IMR-90 (cell line): Measurements from ENCODE around the gene DSG1. TPM values are rescaled to one million over a fixed set of nuclear protein-coding genes. Genes with fewer than 3 reads are reported as not detected.

Experiments used
- ATAC-seq: fragments of 200-7000 bp; cut with Tn5 transposase; 2 replicates; pipeline ENCODE4 v1.9.1; 2020; ENCODE audit warnings: low read depth, mild to moderate bottlenecking, moderate library complexity
- BruUV-seq: library from RNA; stranded (reverse); fragments of 400-500 nt; replicated peaks from 2 replicates; lab custom pipeline; 2021; lab: Mats Ljungman, UMichigan
- CTCF ChIA-PET: fragments of 300-600 bp; formaldehyde crosslinking; extraction: SDS; loops from one replicate; lab custom pipeline; 2021; ENCODE audit warnings: antibody characterized with exemption; lab: Yijun Ruan, JAX
- POLR2A ChIA-PET: fragments of 300-600 bp; sonication (Branson Sonifier 250); formaldehyde crosslinking; loops from one replicate; lab custom pipeline; 2022; ENCODE audit warnings: antibody characterized with exemption; ENCODE audit not compliant: unreplicated experiment; lab: Charles Lee
- DNase-seq: peaks from one replicate; pipeline ENCODE4 v3.0.0; 2013
- H2AFZ ChIP-seq: replicated peaks from 2 replicates; pipeline ENCODE3; 2013; ENCODE audit warnings: low read length, mild to moderate bottlenecking; ENCODE audit not compliant: poor library complexity
- H2AK5ac ChIP-seq: 2 replicates; pipeline ENCODE4 v1.6.1; 2013; ENCODE audit warnings: low read depth, low read length, inconsistent platforms
- H2AK9ac ChIP-seq: replicated peaks from 2 replicates; pipeline ENCODE3; 2013; ENCODE audit warnings: mild to moderate bottlenecking, low read depth, low read length, moderate library complexity; ENCODE audit not compliant: poor library complexity
- H2BK120ac ChIP-seq: 2 replicates; pipeline ENCODE4 v1.6.1; 2013; ENCODE audit warnings: low read depth, low read length, inconsistent platforms
- H2BK15ac ChIP-seq: 3 replicates; pipeline ENCODE4 v1.6.1; 2013; ENCODE audit warnings: low read depth, low read length, inconsistent platforms
- H2BK20ac ChIP-seq: 2 replicates; pipeline ENCODE4 v1.6.1; 2013; ENCODE audit warnings: low read depth, mild to moderate bottlenecking, inconsistent platforms, low read length, moderate library complexity
- H2BK5ac ChIP-seq: 2 replicates; pipeline ENCODE4 v1.6.1; 2013; ENCODE audit warnings: mild to moderate bottlenecking, low read depth, low read length, inconsistent platforms; ENCODE audit not compliant: poor library complexity, severe bottlenecking
- H3K14ac ChIP-seq: replicated peaks from 2 replicates; pipeline ENCODE4 v1.6.1; 2013; ENCODE audit warnings: low read depth, low read length, inconsistent platforms
- H3K18ac ChIP-seq: 2 replicates; pipeline ENCODE4 v1.6.1; 2013; ENCODE audit warnings: low read depth, low read length, control low read depth
- H3K23ac ChIP-seq: 2 replicates; pipeline ENCODE4 v1.6.1; 2013; ENCODE audit warnings: low read depth, low read length, inconsistent platforms
- H3K27ac ChIP-seq: 2 replicates; pipeline ENCODE4 v1.5.1; 2013; ENCODE audit warnings: mild to moderate bottlenecking, control low read depth, low read length; ENCODE audit not compliant: insufficient read depth
- H3K27me3 ChIP-seq: 2 replicates; pipeline ENCODE4 v1.6.1; 2013; ENCODE audit warnings: low read length; ENCODE audit not compliant: control insufficient read depth, insufficient read depth
- H3K36me3 ChIP-seq: 2 replicates; pipeline ENCODE4 v1.6.1; 2013; ENCODE audit warnings: low read length, mixed read lengths; ENCODE audit not compliant: control insufficient read depth, insufficient read depth
- H3K4ac ChIP-seq: 2 replicates; pipeline ENCODE4 v1.6.1; 2013; ENCODE audit warnings: low read depth, low read length, inconsistent platforms
- H3K4me1 ChIP-seq: 2 replicates; pipeline ENCODE4 v1.6.1; 2013; ENCODE audit warnings: low read length, mixed read lengths; ENCODE audit not compliant: control insufficient read depth, insufficient read depth
- H3K4me2 ChIP-seq: 2 replicates; pipeline ENCODE4 v1.6.1; 2013; ENCODE audit warnings: low read depth, mild to moderate bottlenecking, control low read depth, low read length, moderate library complexity
- H3K4me3 ChIP-seq: 2 replicates; pipeline ENCODE4 v1.5.1; 2013; ENCODE audit warnings: low read depth, mild to moderate bottlenecking, control low read depth, low read length, moderate library complexity; ENCODE audit not compliant: insufficient read depth
- H3K56ac ChIP-seq: 2 replicates; pipeline ENCODE4 v1.6.1; 2013; ENCODE audit warnings: low read length, inconsistent platforms; ENCODE audit not compliant: insufficient read depth; ENCODE audit errors: extremely low read depth
- H3K79me1 ChIP-seq, 2 experiments: 2 replicates each; pipeline ENCODE4 v1.6.1; 2013; ENCODE audit warnings: low read length in 2 of 2, inconsistent platforms in 1 of 2, low read depth in 1 of 2
- H3K9ac ChIP-seq: 2 replicates; pipeline ENCODE4 v1.6.1; 2013; ENCODE audit warnings: low read depth, low read length, control low read depth
- H3K9me1 ChIP-seq: 2 replicates; pipeline ENCODE4 v1.6.1; 2013; ENCODE audit warnings: low read length, inconsistent platforms; ENCODE audit not compliant: insufficient read depth
- H3K9me3 ChIP-seq: 2 replicates; pipeline ENCODE4 v1.6.1; 2013; ENCODE audit warnings: low read length; ENCODE audit not compliant: control insufficient read depth, insufficient read depth
- H4K20me1 ChIP-seq: 2 replicates; pipeline ENCODE4 v1.6.1; 2013; ENCODE audit warnings: low read length, inconsistent platforms; ENCODE audit not compliant: insufficient read depth
- H4K5ac ChIP-seq: 2 replicates; pipeline ENCODE4 v1.6.1; 2013; ENCODE audit warnings: mild to moderate bottlenecking, low read depth, low read length, control low read depth
- H4K8ac ChIP-seq, 2 experiments: 2 replicates each; pipeline ENCODE4 v1.6.1; 2013; ENCODE audit warnings: low read depth in 2 of 2, low read length in 2 of 2, control low read depth in 1 of 2, inconsistent platforms in 1 of 2
- H4K91ac ChIP-seq: 2 replicates; pipeline ENCODE4 v1.6.1; 2013; ENCODE audit warnings: low read depth, low read length, inconsistent platforms; ENCODE audit not compliant: insufficient read depth
- BHLHE40 ChIP-seq: fragments of 150-350 bp; IDR thresholded peaks from 2 replicates; pipeline ENCODE4 v1.6.1; 2016; ENCODE audit warnings: mild to moderate bottlenecking, low read depth, low read length
- CEBPB ChIP-seq: IDR thresholded peaks from 2 replicates; pipeline ENCODE4 v1.6.1; 2012; ENCODE audit warnings: low read depth, low read length, improper control_type of control experiment
- CHD1 ChIP-seq: IDR thresholded peaks from 2 replicates; pipeline ENCODE4 v1.6.1; 2012; ENCODE audit warnings: low read depth, low read length, improper control_type of control experiment
- FOS ChIP-seq: fragments of 150-350 bp; IDR thresholded peaks from 2 replicates; pipeline ENCODE4 v1.6.1; 2016; ENCODE audit warnings: low read depth, low read length
- MAFK ChIP-seq: IDR thresholded peaks from 2 replicates; pipeline ENCODE4 v1.6.1; 2012; ENCODE audit warnings: low read depth, low read length, improper control_type of control experiment
- MAZ ChIP-seq: IDR thresholded peaks from 2 replicates; pipeline ENCODE4 v1.6.1; 2012; ENCODE audit warnings: low read depth, mild to moderate bottlenecking, low read length, improper control_type of control experiment, moderate library complexity, borderline replicate concordance
- MXI1 ChIP-seq: IDR thresholded peaks from 2 replicates; pipeline ENCODE4 v1.6.1; 2012; ENCODE audit warnings: low read depth, mild to moderate bottlenecking, low read length, moderate library complexity, borderline replicate concordance
- NFE2L2 ChIP-seq: fragments of 150-350 bp; IDR thresholded peaks from 2 replicates; pipeline ENCODE4 v1.6.1; 2016; ENCODE audit warnings: low read depth, mild to moderate bottlenecking, low read length
- POLR2A ChIP-seq: IDR thresholded peaks from 2 replicates; pipeline ENCODE4 v1.6.1; 2012; ENCODE audit warnings: mild to moderate bottlenecking, low read depth, low read length
- RAD21 ChIP-seq: IDR thresholded peaks from 2 replicates; pipeline ENCODE4 v1.6.1; 2012; ENCODE audit warnings: low read length, improper control_type of control experiment
- RCOR1 ChIP-seq: IDR thresholded peaks from 2 replicates; pipeline ENCODE4 v1.6.1; 2012; ENCODE audit warnings: mild to moderate bottlenecking, low read length, improper control_type of control experiment; ENCODE audit not compliant: insufficient replicate concordance
- RFX5 ChIP-seq: IDR thresholded peaks from 2 replicates; pipeline ENCODE4 v1.8.0; 2012; ENCODE audit warnings: low read depth, mild to moderate bottlenecking, low read length, moderate library complexity
- SMC3 ChIP-seq: fragments of 150-350 bp; IDR thresholded peaks from 2 replicates; pipeline ENCODE4 v1.6.1; 2016; ENCODE audit warnings: low read depth, mild to moderate bottlenecking, antibody characterized with exemption, low read length, moderate library complexity
- WGBS, 2 experiments: methylation state at CpG; one replicate each; pipeline versions ENCODE4 v1.1.5 to v1.1.7; 2013; ENCODE audit warnings: missing lambda C conversion rate in 2 of 2; ENCODE audit not compliant: insufficient read length in 1 of 2; ENCODE audit errors: extremely low coverage in 2 of 2; 5-methylcytosine and 5-hydroxymethylcytosine counted together
- dilution Hi-C: fragments of 300-500 bp; cut with HindIII; formaldehyde crosslinking; loops from one replicate; pipeline ENCODE4 v1.14.3; 2018; ENCODE audit warnings: low sequenced_read_pairs; ENCODE audit not compliant: unreplicated experiment
- in situ Hi-C: fragments of 300-500 bp; cut with MboI; formaldehyde crosslinking; loops from 3 replicates; pipeline ENCODE4 v1.14.3; 2019; ENCODE audit warnings: low sequenced_read_pairs, inconsistent platforms, mixed read lengths
- intact Hi-C: fragments of 100-400 bp; cut with micrococcal nuclease; formaldehyde crosslinking; loops from 2 replicates; pipeline ENCODE4 v1.10.0; 2022
- polyA plus RNA-seq, 3 experiments: library from polyadenylated mRNA; depleted of rRNA; stranded (reverse); fragments of >200 nt; gene quantifications; 2 replicates each; pipeline ENCODE4 v1.2.3, GENCODE V29; 2012; ENCODE audit warnings: low replicate concordance in 1 of 3
- total RNA-seq: library from RNA; depleted of rRNA; stranded (reverse); fragments of >200 nt; gene quantifications from 2 replicates; pipeline ENCODE4 v1.2.3, GENCODE V29; 2012
- TF ChIP-seq, protein P1 (sequence below): conservative IDR thresholded peaks from 2 replicates; pipeline ENCODE4 v1.5.1; 2012; ENCODE audit warnings: mild to moderate bottlenecking, low read depth, low read length, improper control_type of control experiment
- TF ChIP-seq, protein P2 (sequence below): fragments of 150-350 bp; IDR thresholded peaks from 2 replicates; pipeline ENCODE4 v1.6.1; 2017; ENCODE audit warnings: mild to moderate bottlenecking, antibody characterized with exemption, low read length, low read depth
- TF ChIP-seq, protein P3 (sequence below): fragments of 150-350 bp; IDR thresholded peaks from 2 replicates; pipeline ENCODE4 v1.6.1; 2016; ENCODE audit warnings: low read depth, mild to moderate bottlenecking, low read length, moderate library complexity, borderline replicate concordance

The DSG1 gene
- total and polyA plus RNA-seq, 2 of the 4 experiments (the other 2 are of a cell fraction): not detected

DNA sequence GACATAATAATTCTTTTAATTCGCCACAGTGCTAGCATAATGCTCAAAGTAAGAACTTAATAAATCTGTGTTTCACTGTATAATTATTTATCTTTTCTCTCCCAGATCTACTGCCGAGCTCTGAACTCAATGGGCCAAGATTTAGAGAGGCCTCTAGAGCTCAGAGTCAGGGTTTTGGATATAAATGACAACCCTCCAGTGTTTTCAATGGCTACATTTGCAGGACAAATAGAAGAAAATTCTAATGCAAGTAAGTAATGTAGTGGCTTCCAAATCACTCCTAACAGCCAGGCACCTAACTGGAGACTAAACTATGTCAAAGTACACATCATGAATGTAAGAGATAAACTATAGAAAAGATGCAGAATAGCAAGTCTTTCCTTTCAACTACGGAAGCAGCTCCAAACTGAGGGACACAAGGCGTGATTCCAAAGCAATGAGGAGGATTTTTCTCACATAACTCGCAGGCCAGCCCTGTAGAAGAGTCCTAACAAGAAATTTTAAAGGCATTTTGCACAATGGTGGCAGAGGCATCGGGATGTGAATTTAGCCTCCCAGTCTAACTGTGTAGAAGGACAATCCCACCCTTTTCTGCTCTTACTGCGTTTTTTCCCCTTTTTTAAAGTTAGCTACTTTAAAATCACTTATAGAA is 12.0 kb downstream of the DSG1 start:
- H3K23ac ChIP-seq: no peak overlapping the region
- dilution Hi-C loops (no loop called here), intact Hi-C loops (no loop called here), in situ Hi-C loops (no loop called here)
- H3K56ac ChIP-seq: no peak overlapping the region
- H2BK15ac ChIP-seq: no peak overlapping the region
- H3K18ac ChIP-seq: no peak overlapping the region
- no peak overlapping the region for H3K14ac ChIP-seq
- H3K9me1 ChIP-seq: no peaks in the 10 kb centered on the region
- no peaks in the 10 kb centered on the region for H3K36me3 ChIP-seq
- H2BK120ac ChIP-seq: no peak overlapping the region
- no peaks in the 10 kb centered on the region for H4K20me1 ChIP-seq
- H3K27me3 ChIP-seq: no peaks in the 10 kb centered on the region
- H4K91ac ChIP-seq: no peak overlapping the region
- CTCF ChIA-PET: no interaction called here
- no peaks in the 10 kb centered on the region for H3K79me1 ChIP-seq
- no TSS peak for BruUV-seq
- H3K4me3 ChIP-seq: no peak overlapping the region
- TF ChIP-seq, protein P1, sequence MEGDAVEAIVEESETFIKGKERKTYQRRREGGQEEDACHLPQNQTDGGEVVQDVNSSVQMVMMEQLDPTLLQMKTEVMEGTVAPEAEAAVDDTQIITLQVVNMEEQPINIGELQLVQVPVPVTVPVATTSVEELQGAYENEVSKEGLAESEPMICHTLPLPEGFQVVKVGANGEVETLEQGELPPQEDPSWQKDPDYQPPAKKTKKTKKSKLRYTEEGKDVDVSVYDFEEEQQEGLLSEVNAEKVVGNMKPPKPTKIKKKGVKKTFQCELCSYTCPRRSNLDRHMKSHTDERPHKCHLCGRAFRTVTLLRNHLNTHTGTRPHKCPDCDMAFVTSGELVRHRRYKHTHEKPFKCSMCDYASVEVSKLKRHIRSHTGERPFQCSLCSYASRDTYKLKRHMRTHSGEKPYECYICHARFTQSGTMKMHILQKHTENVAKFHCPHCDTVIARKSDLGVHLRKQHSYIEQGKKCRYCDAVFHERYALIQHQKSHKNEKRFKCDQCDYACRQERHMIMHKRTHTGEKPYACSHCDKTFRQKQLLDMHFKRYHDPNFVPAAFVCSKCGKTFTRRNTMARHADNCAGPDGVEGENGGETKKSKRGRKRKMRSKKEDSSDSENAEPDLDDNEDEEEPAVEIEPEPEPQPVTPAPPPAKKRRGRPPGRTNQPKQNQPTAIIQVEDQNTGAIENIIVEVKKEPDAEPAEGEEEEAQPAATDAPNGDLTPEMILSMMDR: no peak
- TF ChIP-seq POLR2A (no peak), MAZ (no peak), NFE2L2 (no peak), BHLHE40 (no peak), RFX5 (no peak), RCOR1 (no peak), FOS (no peak), SMC3 (no peak), CEBPB (no peak), RAD21 (no peak), MXI1 (no peak), CHD1 (no peak), MAFK (no peak)
- TF ChIP-seq, protein P2, sequence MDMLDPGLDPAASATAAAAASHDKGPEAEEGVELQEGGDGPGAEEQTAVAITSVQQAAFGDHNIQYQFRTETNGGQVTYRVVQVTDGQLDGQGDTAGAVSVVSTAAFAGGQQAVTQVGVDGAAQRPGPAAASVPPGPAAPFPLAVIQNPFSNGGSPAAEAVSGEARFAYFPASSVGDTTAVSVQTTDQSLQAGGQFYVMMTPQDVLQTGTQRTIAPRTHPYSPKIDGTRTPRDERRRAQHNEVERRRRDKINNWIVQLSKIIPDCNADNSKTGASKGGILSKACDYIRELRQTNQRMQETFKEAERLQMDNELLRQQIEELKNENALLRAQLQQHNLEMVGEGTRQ: no peak
- TF ChIP-seq, protein P3, sequence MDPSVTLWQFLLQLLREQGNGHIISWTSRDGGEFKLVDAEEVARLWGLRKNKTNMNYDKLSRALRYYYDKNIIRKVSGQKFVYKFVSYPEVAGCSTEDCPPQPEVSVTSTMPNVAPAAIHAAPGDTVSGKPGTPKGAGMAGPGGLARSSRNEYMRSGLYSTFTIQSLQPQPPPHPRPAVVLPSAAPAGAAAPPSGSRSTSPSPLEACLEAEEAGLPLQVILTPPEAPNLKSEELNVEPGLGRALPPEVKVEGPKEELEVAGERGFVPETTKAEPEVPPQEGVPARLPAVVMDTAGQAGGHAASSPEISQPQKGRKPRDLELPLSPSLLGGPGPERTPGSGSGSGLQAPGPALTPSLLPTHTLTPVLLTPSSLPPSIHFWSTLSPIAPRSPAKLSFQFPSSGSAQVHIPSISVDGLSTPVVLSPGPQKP: no peak
- no peak overlapping the region for H3K27ac ChIP-seq
- no peak overlapping the region for H4K5ac ChIP-seq
- no peak overlapping the region for H2AK5ac ChIP-seq
- DNase-seq: no peak
- H3K9ac ChIP-seq: no peak overlapping the region
- no peak overlapping the region for H2AK9ac ChIP-seq
- no CpG with 5 or more reads among the region's 7 CpGs for WGBS, 2 experiments
- H3K9me3 ChIP-seq: no peaks in the 10 kb centered on the region
- ATAC-seq: no peak
- no peak overlapping the region for H3K4ac ChIP-seq
- no peak overlapping the region for H2BK5ac ChIP-seq
- H2BK20ac ChIP-seq: no peak overlapping the region
- no peak overlapping the region for H3K4me2 ChIP-seq
- no peak overlapping the region for H2AFZ ChIP-seq
- H3K4me1 ChIP-seq: no peaks in the 10 kb centered on the region
- no peak overlapping the region for H4K8ac ChIP-seq
- POLR2A ChIA-PET: no interaction called here
